D721Med (cell line): Measurements from ENCODE around the gene STOML1.
A peak's percentile ranks its signal among the peaks of the same experiment; 100 is the strongest.

Source experiments
- DNase-seq: peaks from one replicate; pipeline ENCODE4 v3.0.0; 2011; ENCODE audit warnings: low spot score; ENCODE audit not compliant: insufficient read length
- FAIRE-seq: peaks from 2 replicates; lab custom pipeline; 2011; peaks lifted over from hg19 to GRCh38; lab: Jason Lieb, UNC
- TF ChIP-seq, protein P1 (sequence below): IDR thresholded peaks from 2 replicates; pipeline ENCODE4 v1.5.1; 2012; ENCODE audit warnings: mild to moderate bottlenecking, control low read depth; ENCODE audit not compliant: insufficient read depth; ENCODE audit errors: missing control alignments

Gene STOML1

DNA sequence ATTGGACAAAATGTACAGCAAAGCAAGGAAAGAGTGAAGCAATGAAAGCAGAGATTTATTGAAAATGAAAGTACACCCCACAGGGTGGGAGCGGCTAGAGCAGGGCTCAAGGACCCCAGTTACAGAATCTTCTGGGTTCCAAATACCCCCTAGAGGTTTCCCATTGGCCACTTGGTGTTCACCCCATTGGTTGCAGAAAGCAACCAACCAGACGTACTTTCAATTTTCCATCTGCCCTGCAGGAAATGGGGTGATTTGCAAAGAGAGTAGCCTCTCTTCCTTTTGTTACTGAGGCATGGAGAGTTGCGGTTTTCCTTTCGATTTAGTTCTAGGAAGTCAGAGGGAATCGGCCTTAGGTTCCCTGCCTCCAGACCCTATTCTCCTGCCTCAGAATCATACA, 4.8 kb upstream of the STOML1 start:
- DNase-seq (no peak), FAIRE-seq (no peak)
- TF ChIP-seq, protein P1, sequence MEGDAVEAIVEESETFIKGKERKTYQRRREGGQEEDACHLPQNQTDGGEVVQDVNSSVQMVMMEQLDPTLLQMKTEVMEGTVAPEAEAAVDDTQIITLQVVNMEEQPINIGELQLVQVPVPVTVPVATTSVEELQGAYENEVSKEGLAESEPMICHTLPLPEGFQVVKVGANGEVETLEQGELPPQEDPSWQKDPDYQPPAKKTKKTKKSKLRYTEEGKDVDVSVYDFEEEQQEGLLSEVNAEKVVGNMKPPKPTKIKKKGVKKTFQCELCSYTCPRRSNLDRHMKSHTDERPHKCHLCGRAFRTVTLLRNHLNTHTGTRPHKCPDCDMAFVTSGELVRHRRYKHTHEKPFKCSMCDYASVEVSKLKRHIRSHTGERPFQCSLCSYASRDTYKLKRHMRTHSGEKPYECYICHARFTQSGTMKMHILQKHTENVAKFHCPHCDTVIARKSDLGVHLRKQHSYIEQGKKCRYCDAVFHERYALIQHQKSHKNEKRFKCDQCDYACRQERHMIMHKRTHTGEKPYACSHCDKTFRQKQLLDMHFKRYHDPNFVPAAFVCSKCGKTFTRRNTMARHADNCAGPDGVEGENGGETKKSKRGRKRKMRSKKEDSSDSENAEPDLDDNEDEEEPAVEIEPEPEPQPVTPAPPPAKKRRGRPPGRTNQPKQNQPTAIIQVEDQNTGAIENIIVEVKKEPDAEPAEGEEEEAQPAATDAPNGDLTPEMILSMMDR, result no peak

DNA sequence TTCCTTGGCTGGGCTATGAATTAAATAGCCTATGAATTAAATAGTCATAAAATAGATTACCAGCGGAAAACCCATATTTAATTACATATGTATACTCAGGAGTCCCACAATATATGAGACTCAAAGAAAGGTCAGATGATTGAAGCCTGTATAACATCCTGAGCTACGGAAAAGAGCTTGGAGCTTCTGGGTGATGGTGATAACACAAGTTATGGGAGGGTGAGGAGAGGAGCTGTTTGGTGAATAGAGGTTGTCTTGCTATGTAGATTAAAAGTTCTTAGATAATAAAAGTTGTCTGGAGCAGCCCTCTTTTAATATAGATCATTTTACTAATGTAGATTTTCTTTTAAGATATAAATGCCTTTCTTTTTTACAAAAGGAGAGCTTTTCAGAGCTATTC, 4.2 kb upstream of the STOML1 start:
- TF ChIP-seq, protein P1, result no peak
- DNase-seq (no peak), FAIRE-seq (no peak)

DNA sequence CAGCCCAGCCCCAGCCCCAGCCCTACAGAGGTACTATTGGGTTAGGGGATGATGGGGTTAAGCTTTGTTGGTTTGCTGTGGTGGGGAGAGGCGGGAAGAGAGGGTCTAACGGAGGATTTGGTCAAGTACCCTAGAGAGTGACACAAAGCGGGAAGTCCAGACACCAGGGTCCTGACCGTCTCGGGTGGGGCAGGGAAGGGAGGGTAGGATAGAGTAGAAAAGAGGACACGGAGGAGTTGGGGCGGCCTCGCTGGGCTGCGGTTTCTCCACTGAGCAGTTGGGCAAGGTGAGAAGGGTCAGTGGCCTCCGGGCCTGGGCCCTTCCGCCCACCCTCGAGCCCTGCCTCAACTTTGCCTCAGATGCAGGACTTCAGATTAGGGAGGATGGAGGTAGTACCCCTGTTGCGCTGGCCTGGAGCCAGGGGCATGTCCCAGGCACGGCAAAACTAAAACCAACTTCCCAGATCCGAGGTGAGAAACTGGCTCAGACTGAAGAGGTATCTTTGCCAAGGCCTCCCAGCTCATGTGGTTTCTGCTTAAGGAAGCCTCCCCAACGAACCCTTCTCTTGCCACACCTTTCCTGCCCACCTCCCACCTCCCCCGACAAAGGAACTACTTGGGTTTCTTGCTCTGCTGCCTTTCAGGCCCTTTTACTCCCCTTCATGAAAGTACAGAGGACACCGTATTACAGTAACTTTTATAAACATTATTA, 3.0 kb upstream of the STOML1 start:
- TF ChIP-seq, protein P1, result no peak
- FAIRE-seq, result no peak
- no peak for DNase-seq

DNA sequence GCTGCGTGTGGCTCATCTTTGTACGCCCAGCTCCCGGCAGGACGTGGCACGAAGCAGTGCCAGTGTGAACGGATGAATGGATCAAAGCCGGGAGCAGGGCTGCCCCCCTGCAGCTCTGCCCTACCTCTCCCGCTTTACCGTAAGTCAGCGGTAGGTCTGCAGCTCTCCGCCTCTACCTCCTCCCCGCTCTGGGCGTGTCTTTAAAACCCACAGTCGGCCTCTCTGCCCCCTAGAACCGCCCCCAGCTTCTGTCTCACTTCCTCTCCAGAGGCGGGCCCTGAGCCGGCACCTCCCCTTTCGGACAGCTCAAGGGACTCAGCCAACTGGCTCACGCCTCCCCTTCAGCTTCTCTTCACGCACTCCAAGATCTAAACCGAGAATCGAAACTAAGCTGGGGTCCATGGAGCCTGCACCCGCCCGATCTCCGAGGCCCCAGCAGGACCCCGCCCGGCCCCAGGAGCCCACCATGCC, 2.4 kb upstream of the STOML1 start, which contains the start of gene PML:
PML (plus strand) TSS at position 304 of the 471 bp plus-strand sequence; CDS start at position 401, 97 bp downstream.
- TF ChIP-seq, protein P1, result peak; percentile 3
- no peak for FAIRE-seq
- peak; percentile 91 for DNase-seq

- DNase-seq, result no peak
- TF ChIP-seq, protein P1, result no peak
- FAIRE-seq, result no peak
These were observed 1.3 kb upstream of the STOML1 start for GRCh38 chr15:73993211-73993994.

- no peak for FAIRE-seq
- TF ChIP-seq, protein P1, result no peak
- DNase-seq, result no peak
These were observed 451 bp upstream of the STOML1 start for GRCh38 chr15:73992594-73992898.
